K562 (cell line): Measurements from ENCODE around the gene GAK. TPM values are rescaled to one million over a fixed set of nuclear protein-coding genes. Genes with fewer than 3 reads are reported as not detected.

Source experiments
- ATAC-seq: fragments of 200-7000 bp; cut with Tn5 transposase; 3 replicates; pipeline ENCODE4 v1.9.1; 2020; ENCODE audit warnings: moderate library complexity
- BruUV-seq: library from RNA; stranded (reverse); fragments of 400-500 nt; replicated peaks from 2 replicates; lab custom pipeline; 2021; lab: Mats Ljungman, UMichigan
- CTCF ChIA-PET: fragments of 300-600 bp; formaldehyde crosslinking; extraction: SDS; loops from one replicate; lab custom pipeline; 2021; ENCODE audit warnings: low intra/inter-chr PET ratio; lab: Yijun Ruan, JAX
- POLR2A ChIA-PET: fragments of 300-600, 350-650 bp; sonication (Branson Sonifier 250); formaldehyde crosslinking; extraction: SDS; loops from one replicate; lab custom pipeline; 2021; ENCODE audit warnings: antibody characterized with exemption, inconsistent platforms; lab: Yijun Ruan, JAX
- DNase-seq, 4 experiments: peaks; one replicate each; pipeline versions ENCODE4 v3.0.0 to v3.0.0-alpha.2; 2011 to 2018; ENCODE audit warnings: low spot score in 3 of 4, mixed read lengths in 3 of 4; ENCODE audit errors: extremely low read depth in 1 of 4
- FAIRE-seq: peaks from 2 replicates; lab custom pipeline; 2011; peaks lifted over from hg19 to GRCh38; lab: Jason Lieb, UNC
- H2AFZ ChIP-seq: 2 replicates; pipeline ENCODE4 v1.6.0; 2011; ENCODE audit warnings: low read depth, low read length, control low read depth, inconsistent platforms
- H3K27ac ChIP-seq: fragments of 200-600 bp; 3 replicates; pipeline ENCODE4 v1.8.0; 2011; ENCODE audit warnings: low read depth, mild to moderate bottlenecking, control low read depth, inconsistent platforms, low read length, moderate library complexity, mixed read lengths; ENCODE audit errors: extremely low read depth
- H3K27me3 ChIP-seq, 2 experiments: fragments of 300-600 bp in 1 of 2; 2 replicates in 1 of 2; 3 replicates in 1 of 2; pipeline versions ENCODE4 v1.6.0 to v1.8.0; 2011; ENCODE audit warnings: inconsistent platforms in 2 of 2, low read length in 2 of 2, mild to moderate bottlenecking in 1 of 2, mixed read lengths in 1 of 2, moderate library complexity in 1 of 2; ENCODE audit not compliant: control insufficient read depth in 2 of 2, insufficient read depth in 2 of 2
- H3K36me3 ChIP-seq: fragments of 300-600 bp; 3 replicates; pipeline ENCODE4 v1.8.0; 2011; ENCODE audit warnings: mild to moderate bottlenecking, low read length, inconsistent platforms; ENCODE audit not compliant: control insufficient read depth, insufficient read depth
- H3K4me1 ChIP-seq, 2 experiments: fragments of 200-600 bp in 1 of 2; replicated peaks in 1 of 2; 2 replicates in 1 of 2; 3 replicates in 1 of 2; pipeline versions ENCODE4 v1.5.1 to v1.8.0; 2011; ENCODE audit warnings: inconsistent platforms in 2 of 2, low read length in 2 of 2, mild to moderate bottlenecking in 1 of 2, mixed read lengths in 1 of 2, moderate library complexity in 1 of 2; ENCODE audit not compliant: control insufficient read depth in 2 of 2, insufficient read depth in 2 of 2
- H3K4me2 ChIP-seq: 2 replicates; pipeline ENCODE4 v1.6.1; 2011; ENCODE audit warnings: low read length, control low read depth, inconsistent platforms, mixed read lengths; ENCODE audit not compliant: insufficient read depth
- H3K4me3 ChIP-seq: fragments of 200-600 bp; sonication (generic), shearing (Covaris generic); 2 replicates; pipeline ENCODE4 v1.5.1; 2016; ENCODE audit warnings: control low read depth, inconsistent platforms
- H3K79me2 ChIP-seq: fragments of 200-600 bp; 3 replicates; pipeline ENCODE4 v1.8.0; 2011; ENCODE audit warnings: low read length, inconsistent platforms; ENCODE audit not compliant: control insufficient read depth, insufficient read depth
- H3K9ac ChIP-seq, 2 experiments: 2 replicates each; pipeline versions ENCODE4 v1.6.0 to v1.6.1; 2011; ENCODE audit warnings: low read depth in 2 of 2, low read length in 2 of 2, control low read depth in 1 of 2, inconsistent platforms in 1 of 2, mild to moderate bottlenecking in 1 of 2, mixed read lengths in 1 of 2; ENCODE audit not compliant: insufficient read depth in 1 of 2
- H3K9me1 ChIP-seq: one replicate; pipeline ENCODE4 v1.6.0; 2011; ENCODE audit warnings: inconsistent platforms, mild to moderate bottlenecking, low read length, moderate library complexity; ENCODE audit not compliant: control insufficient read depth, insufficient read depth
- H3K9me3 ChIP-seq: replicated peaks from 2 replicates; pipeline ENCODE4 v1.5.1; 2011; ENCODE audit warnings: low read depth, low read length, inconsistent platforms; ENCODE audit not compliant: control insufficient read depth, insufficient read depth
- H4K20me1 ChIP-seq: replicated peaks from 2 replicates; pipeline ENCODE4 v1.6.1; 2011; ENCODE audit warnings: low read length, inconsistent platforms, mixed read lengths; ENCODE audit not compliant: control insufficient read depth, insufficient read depth
- CREB3L1 ChIP-seq: fragments of 450-650 bp; IDR thresholded peaks from 2 replicates; pipeline ENCODE4 v1.6.1; 2014; ENCODE audit warnings: low read depth, mild to moderate bottlenecking, moderate library complexity, borderline replicate concordance
- HDAC3 ChIP-seq: fragments of 450-650 bp; IDR thresholded peaks from 2 replicates; pipeline ENCODE4 v1.6.1; 2018; ENCODE audit warnings: borderline replicate concordance, mild to moderate bottlenecking, moderate library complexity; ENCODE audit not compliant: partially characterized antibody
- HLTF ChIP-seq: fragments of 450-650 bp; IDR thresholded peaks from 2 replicates; pipeline ENCODE4 v1.6.1; 2016
- HNRNPLL ChIP-seq: fragments of 200-400 bp; formaldehyde crosslinking; IDR thresholded peaks from 2 replicates; pipeline ENCODE4 v1.6.1; 2017; ENCODE audit warnings: low read length, low read depth, mild to moderate bottlenecking; ENCODE audit not compliant: poor library complexity, severe bottlenecking
- KDM1A ChIP-seq, 2 experiments: fragments of 450-650 bp; IDR thresholded peaks; 2 replicates each; pipeline ENCODE4 v1.6.1; 2016; ENCODE audit warnings: mild to moderate bottlenecking in 2 of 2
- NCOA4 ChIP-seq: fragments of 450-650 bp; IDR thresholded peaks from 2 replicates; pipeline ENCODE4 v1.6.1; 2018; ENCODE audit warnings: mild to moderate bottlenecking; ENCODE audit not compliant: partially characterized antibody
- NEUROD1 ChIP-seq: fragments of 150-350 bp; IDR thresholded peaks from 2 replicates; pipeline ENCODE4 v1.6.1; 2014; ENCODE audit warnings: borderline replicate concordance, low read length, low read depth; ENCODE audit not compliant: partially characterized antibody
- PHF8 ChIP-seq: fragments of 200-600 bp; sonication (generic); IDR thresholded peaks from 2 replicates; pipeline ENCODE4 v1.6.1; 2012; ENCODE audit warnings: mixed run types, mild to moderate bottlenecking, inconsistent platforms, low read length, moderate library complexity, borderline replicate concordance
- POLR2B ChIP-seq: fragments of 450-650 bp; IDR thresholded peaks from 2 replicates; pipeline ENCODE4 v1.6.1; 2018; ENCODE audit warnings: low read depth; ENCODE audit not compliant: partially characterized antibody
- POLR2G ChIP-seq: fragments of 200-400 bp; formaldehyde crosslinking; IDR thresholded peaks from 2 replicates; pipeline ENCODE4 v1.6.1; 2017; ENCODE audit warnings: low read depth, mild to moderate bottlenecking, antibody characterized with exemption, low read length, moderate library complexity
- RBM17 ChIP-seq: fragments of 200-400 bp; formaldehyde crosslinking; IDR thresholded peaks from 2 replicates; pipeline ENCODE4 v1.6.1; 2017; ENCODE audit warnings: low read depth, mild to moderate bottlenecking, low read length, borderline replicate concordance
- STAT5A ChIP-seq: IDR thresholded peaks from 2 replicates; pipeline ENCODE4 v1.6.1; 2012; ENCODE audit warnings: low read length, inconsistent platforms, borderline replicate concordance
- STAT5B ChIP-seq: fragments of 250-450 bp; sonication (Bioruptor Pico); IDR thresholded peaks from 2 replicates; pipeline ENCODE4 v1.8.0; 2021; ENCODE audit warnings: mild to moderate bottlenecking, inconsistent platforms
- SUPT5H ChIP-seq: fragments of 450-650 bp; IDR thresholded peaks from 2 replicates; pipeline ENCODE4 v1.6.1; 2016
- TARDBP ChIP-seq: fragments of 450-650 bp; IDR thresholded peaks from 2 replicates; pipeline ENCODE4 v1.6.1; 2016
- ZNF584 ChIP-seq: fragments of 200-800 bp; sonication (Bioruptor generic); IDR thresholded peaks from 2 replicates; pipeline ENCODE4 v1.6.1; 2016; ENCODE audit warnings: low read depth, mild to moderate bottlenecking, missing genetic modification characterization, missing compliant biosample characterization
- ZNF778 ChIP-seq: fragments of 450-650 bp; formaldehyde crosslinking; IDR thresholded peaks from 2 replicates; pipeline ENCODE4 v1.4.0; 2020; ENCODE audit warnings: mild to moderate bottlenecking, moderate library complexity
- WGBS: fragments of 100-300 bp; shearing (Covaris generic); methylation state at CpG from one replicate; pipeline ENCODE4 v1.1.6; 2016; ENCODE audit warnings: low coverage, mixed read lengths; ENCODE audit not compliant: insufficient coverage; ENCODE audit errors: missing lambda C conversion rate; 5-methylcytosine and 5-hydroxymethylcytosine counted together
- in situ Hi-C: fragments of 300-500 bp; cut with MboI; formaldehyde crosslinking; loops from 4 replicates; pipeline ENCODE4 v1.15.0; 2018; ENCODE audit warnings: inconsistent platforms, mixed read lengths
- intact Hi-C: fragments of 100-400 bp; cut with micrococcal nuclease; formaldehyde crosslinking; loops from 2 replicates; pipeline ENCODE4 v1.14.2; 2022
- polyA plus RNA-seq, 8 experiments: library from polyadenylated mRNA; depleted of rRNA in 4 of 8; stranded (reverse) in 5 of 8; unstranded in 3 of 8; fragments of >200 nt; fragmentation: Nextera tagmentation in 2 of 8; fragmentation: Illumina TruSeq in 1 of 8; extraction: Ambion mirVana in 2 of 8; extraction: Trizol in 1 of 8; gene quantifications; 2 replicates each; pipeline versions ENCODE4 v1.2.1 to v1.2.3, GENCODE V29; 2011 to 2014; ENCODE audit warnings: inconsistent platforms in 1 of 8, missing spikeins in 1 of 8
- total RNA-seq, 7 experiments: library from RNA; depleted of rRNA in 6 of 7; stranded (reverse); fragments of >200 nt in 6 of 7; fragmentation: Illumina TruSeq in 2 of 7; extraction: Trizol in 2 of 7; gene quantifications; 2 replicates each; pipeline versions ENCODE4 v1.2.1 to v1.2.3, GENCODE V29; 2011 to 2021; ENCODE audit warnings: low replicate concordance in 1 of 7

GAK gene
- total and polyA plus RNA-seq, 9 of the 15 experiments (the other 6 are each of a cell fraction or from before 2014, with no cell fraction given), result 1.3 to 102 (median 16.2) TPM

- 96% methylated on average over 15 of the region's 15 CpGs for WGBS
- Histone ChIP-seq H2AFZ (no peak overlapping the region), H3K9ac (no peak overlapping the region), H3K36me3 (peaks cover 88% of the 10 kb centered on the region; the same call in 2 of the 3 replicates), H3K4me1 (peaks cover 0 to 21% of the 10 kb centered on the region in 2 experiments; a peak in 1 of 5 replicates), H3K4me3 (no peak overlapping the region), H3K27ac (no peak overlapping the region), H3K79me2 (no peaks in the 10 kb centered on the region), H3K27me3 (no peaks in the 10 kb centered on the region), H3K9me1 (no peaks in the 10 kb centered on the region), H4K20me1 (no peaks in the 10 kb centered on the region), H3K9me3 (peaks cover 4% of the 10 kb centered on the region; the same call in 1 of the 2 replicates), H3K4me2 (no peak overlapping the region)
- DNase-seq (no peak), FAIRE-seq (peak; percentile 23), ATAC-seq (no peak)
- in situ Hi-C loops, result no loop called here
- POLR2A ChIA-PET, result interaction anchor here (0.6 kb wide), 1 partner anchor 191 kb away, joined by 3 read pairs; no protein-coding TSS in a partner anchor
- no TSS peak for BruUV-seq
- CTCF ChIA-PET, result no interaction called here
- intact Hi-C loops, result no loop called here
- no peak for TF ChIP-seq STAT5B
- no peak for TF ChIP-seq PHF8
- TF ChIP-seq STAT5A, result 0 out of 2 replicates have a peak, but pooled peaks have one; percentile 3
- TF ChIP-seq SUPT5H, result peak; percentile 30; the same call in 1 of the 2 replicates
- 0 out of 2 replicates have a peak, but pooled peaks have one; percentile 22 for TF ChIP-seq TARDBP
- TF ChIP-seq KDM1A (IDR thresholded peaks at IDR 0.05), result peak in 1 of 2 experiments; percentile 86; a peak in 2 of 4 replicates
- TF ChIP-seq HNRNPLL, result no peak
- TF ChIP-seq NCOA4, result no peak
- no peak for TF ChIP-seq HLTF
- no peak for TF ChIP-seq ZNF584 (CRISPR knock-in tag)
- TF ChIP-seq NEUROD1, result no peak
- TF ChIP-seq POLR2B, result no peak
- no peak for TF ChIP-seq HDAC3
- no peak for TF ChIP-seq CREB3L1
- 0 out of 2 replicates have a peak, but pooled peaks have one; percentile 13 for TF ChIP-seq POLR2G
- TF ChIP-seq RBM17, result no peak
- no peak for TF ChIP-seq ZNF778
Observed at GRCh38 chr4:869776-870175, 62.3 kb downstream of the GAK start.
